Liver (tissue), 9 donors: ENCODE results near the gene NF2. TPM values are rescaled to one million over a fixed set of nuclear protein-coding genes. Genes with fewer than 3 reads are reported as not detected.

Source experiments
- DNase-seq: peaks from one replicate; pipeline ENCODE4 v3.0.0-alpha.2; 2017; ENCODE audit warnings: low spot score
- H3K27ac ChIP-seq, 2 donors: one replicate each; pipeline ENCODE4 v1.7.0; 2013; ENCODE audit warnings: inconsistent platforms in 2 of 2, low read length in 2 of 2, control low read depth in 1 of 2, low read depth in 1 of 2, mild to moderate bottlenecking in 1 of 2
- H3K27me3 ChIP-seq, 4 donors: one replicate each; pipeline versions ENCODE4 v1.6.1 to v1.7.0; 2013; ENCODE audit warnings: low read length in 3 of 4, inconsistent platforms in 1 of 4, mild to moderate bottlenecking in 1 of 4, moderate library complexity in 1 of 4; ENCODE audit not compliant: control insufficient read depth in 4 of 4, insufficient read depth in 4 of 4
- H3K36me3 ChIP-seq, 4 donors: one replicate each; pipeline versions ENCODE4 v1.6.1 to v1.7.0; 2013; ENCODE audit warnings: low read length in 3 of 4, mild to moderate bottlenecking in 3 of 4, low read depth in 1 of 4, moderate library complexity in 1 of 4; ENCODE audit not compliant: control insufficient read depth in 4 of 4, insufficient read depth in 3 of 4
- H3K4me1 ChIP-seq, 4 donors: one replicate each; pipeline versions ENCODE4 v1.6.1 to v1.7.0; 2013; ENCODE audit warnings: low read length in 3 of 4, mild to moderate bottlenecking in 3 of 4, moderate library complexity in 1 of 4; ENCODE audit not compliant: control insufficient read depth in 4 of 4, insufficient read depth in 4 of 4
- H3K4me3 ChIP-seq, 3 donors: one replicate each; pipeline versions ENCODE4 v1.6.1 to v1.7.0; 2013; ENCODE audit warnings: low read length in 3 of 3, control low read depth in 1 of 3, low read depth in 1 of 3, mild to moderate bottlenecking in 1 of 3
- H3K9ac ChIP-seq, 2 donors: one replicate each; pipeline ENCODE4 v1.7.0; 2013; ENCODE audit warnings: low read length in 2 of 2, mild to moderate bottlenecking in 2 of 2, moderate library complexity in 2 of 2, control low read depth in 1 of 2, low read depth in 1 of 2
- H3K9me3 ChIP-seq, 4 donors: one replicate each; pipeline versions ENCODE4 v1.6.1 to v1.7.0; 2013; ENCODE audit warnings: low read length in 3 of 4; ENCODE audit not compliant: control insufficient read depth in 4 of 4
- FOXA1 ChIP-seq: IDR thresholded peaks from 2 replicates; pipeline ENCODE4 v1.6.1; 2016; ENCODE audit warnings: antibody characterized with exemption
- FOXA2 ChIP-seq: IDR thresholded peaks from 2 replicates; pipeline ENCODE4 v1.6.1; 2016; ENCODE audit warnings: antibody characterized with exemption
- HNF4G ChIP-seq: IDR thresholded peaks from 2 replicates; pipeline ENCODE4 v1.6.1; 2016; ENCODE audit warnings: antibody characterized with exemption
- JUND ChIP-seq, 2 donors: IDR thresholded peaks; 2 replicates each; pipeline ENCODE4 v1.6.1; 2016; ENCODE audit warnings: antibody characterized with exemption in 2 of 2
- TAF1 ChIP-seq: conservative IDR thresholded peaks from 2 replicates; pipeline ENCODE4 v1.6.1; 2016; ENCODE audit warnings: antibody characterized with exemption, mild to moderate bottlenecking
- YY1 ChIP-seq: IDR thresholded peaks from 2 replicates; pipeline ENCODE4 v1.6.1; 2016; ENCODE audit warnings: antibody characterized with exemption, mild to moderate bottlenecking
- WGBS: extraction: QIAGEN DNeasy Blood & Tissue Kit; methylation state at CpG from one replicate; pipeline ENCODE4 v1.1.7; 2013; 5-methylcytosine and 5-hydroxymethylcytosine counted together
- polyA plus RNA-seq, 2 donors: library from polyadenylated mRNA; stranded (reverse) in 1 of 2; unstranded in 1 of 2; fragments of 200-250 nt in 1 of 2; fragments of >200 nt in 1 of 2; fragmentation: Nextera tagmentation in 1 of 2; extraction: Ambion mirVana in 1 of 2; gene quantifications; one replicate each; pipeline versions ENCODE4 v1.2.1 to v1.2.3, GENCODE V29; 2013 to 2015
- total RNA-seq, 2 donors: library from RNA; depleted of rRNA; stranded (reverse); fragments of >200 nt; gene quantifications; one replicate each; pipeline ENCODE4 v1.2.3, GENCODE V29; 2014
- TF ChIP-seq, protein P1 (sequence below): IDR thresholded peaks from 2 replicates; pipeline ENCODE4 v1.6.1; 2016; ENCODE audit warnings: antibody characterized with exemption
- TF ChIP-seq, protein P2 (sequence below): IDR thresholded peaks from 2 replicates; pipeline ENCODE4 v1.6.1; 2016; ENCODE audit warnings: antibody characterized with exemption, mild to moderate bottlenecking
- TF ChIP-seq, protein P3 (sequence below): IDR thresholded peaks from 2 replicates; pipeline ENCODE4 v1.6.1; 2016; ENCODE audit warnings: antibody characterized with exemption
- TF ChIP-seq, protein P4 (sequence below): fragments of 150-350 bp; IDR thresholded peaks from 2 replicates; pipeline ENCODE4 v1.5.1; 2017; ENCODE audit warnings: improper control_type of control experiment, low read depth, low read length; ENCODE audit not compliant: missing input control
- donor health status: healthy.
- donor health status: healthy.
- donor health status: healthy.
- donor health status: healthy.
- donor health status: healthy.

NF2 gene
- total and polyA plus RNA-seq, 4 donors = 6.2 to 25.2 (median 11.2) TPM

DNA sequence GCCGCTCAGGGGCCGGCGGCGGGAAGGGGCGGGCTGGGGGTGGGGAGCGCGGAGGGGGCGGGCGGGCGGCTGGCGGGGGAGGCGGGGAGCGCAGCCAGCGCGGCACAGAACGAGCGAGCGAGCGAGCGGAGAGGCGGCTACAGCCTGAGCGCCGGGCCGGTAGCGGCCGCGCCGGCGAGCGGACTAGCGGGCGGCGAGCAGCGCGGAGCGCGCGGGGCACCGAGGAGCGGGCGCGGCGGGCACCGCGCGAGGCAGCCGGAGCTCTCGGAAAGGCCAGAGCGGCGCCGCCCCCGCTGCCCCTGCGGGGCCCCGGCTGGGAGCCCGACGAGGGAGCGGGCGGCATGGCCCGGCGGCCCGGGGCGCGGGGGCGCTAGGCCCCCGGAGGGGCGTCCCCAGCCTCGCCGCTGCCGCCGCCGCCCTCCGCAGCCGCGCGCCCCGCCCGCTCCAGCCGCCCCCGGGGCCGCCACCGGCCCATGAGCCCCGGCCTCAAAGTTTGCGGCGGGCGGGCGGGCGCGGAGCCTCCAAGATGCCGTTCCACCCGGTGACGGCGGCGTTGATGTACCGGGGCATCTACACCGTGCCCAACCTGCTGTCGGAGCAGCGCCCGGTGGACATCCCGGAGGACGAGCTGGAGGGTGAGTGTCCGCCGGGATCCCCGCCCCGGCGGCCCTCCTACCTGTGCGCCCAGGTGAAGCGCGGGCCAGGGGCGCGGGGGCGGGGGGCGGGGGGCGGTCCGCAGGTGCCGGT, 116.6 kb downstream of the NF2 start, which contains the start of gene CABP7:
Gene CABP7 (plus strand): TSS at position 105 of the 747 bp plus-strand sequence. CDS start 422 bp downstream, at position 527.
- Histone ChIP-seq H3K9me3 (no peaks in the 10 kb centered on the region), H3K4me3 (peak within 1 kb of the TSS in 1 of 3 donors; percentile 38), H3K27ac (no peak within 1 kb of the TSS), H3K36me3 (no peaks in the 10 kb centered on the region), H3K27me3 (peaks cover 0 to 4% (median 2%) of the 10 kb centered on the region in 4 donors), H3K4me1 (peaks cover 0 to 8% (median 2%) of the 10 kb centered on the region in 4 donors), H3K9ac (no peak within 1 kb of the TSS)
- WGBS = 2% methylated on average over 115 of the region's 115 CpGs
- TF ChIP-seq, protein P1, sequence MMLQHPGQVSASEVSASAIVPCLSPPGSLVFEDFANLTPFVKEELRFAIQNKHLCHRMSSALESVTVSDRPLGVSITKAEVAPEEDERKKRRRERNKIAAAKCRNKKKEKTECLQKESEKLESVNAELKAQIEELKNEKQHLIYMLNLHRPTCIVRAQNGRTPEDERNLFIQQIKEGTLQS = no peak
- TF ChIP-seq FOXA1 (no peak), FOXA2 (no peak)
- no peak for DNase-seq

DNA sequence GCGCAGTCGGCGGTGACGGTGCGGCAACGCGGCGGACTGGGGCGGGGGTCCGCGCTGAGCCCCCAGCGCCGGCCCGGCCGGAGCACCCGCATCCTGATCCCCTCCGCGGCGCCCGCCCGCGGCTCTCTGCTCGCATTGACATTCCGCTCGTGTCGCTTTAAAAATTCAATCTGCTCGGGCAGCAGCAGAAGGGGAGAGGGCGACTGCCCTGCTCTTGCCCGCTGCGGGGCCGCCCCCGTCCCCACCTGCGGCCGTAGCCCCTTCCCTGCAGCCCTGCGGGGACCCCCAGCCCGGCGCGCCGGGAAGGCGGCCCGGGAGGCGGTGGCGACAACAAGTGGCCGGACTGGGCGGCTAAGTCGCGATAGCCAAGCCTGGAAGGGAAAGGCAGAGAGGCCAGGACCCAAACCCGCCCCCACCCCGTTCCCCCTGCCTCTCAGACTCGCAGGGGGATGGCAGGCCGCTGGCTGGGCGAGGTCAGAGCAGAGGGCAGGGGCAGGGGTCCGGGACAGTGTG, 117.4 kb downstream of the NF2 start:
- no peak for DNase-seq
- no peak overlapping the region for H3K27ac ChIP-seq
- peak overlapping the region in 1 of 3 donors; percentile 38 for H3K4me3 ChIP-seq
- no peaks in the 10 kb centered on the region for H3K9me3 ChIP-seq
- no peaks in the 10 kb centered on the region for H3K36me3 ChIP-seq
- H3K4me1 ChIP-seq = peaks cover 0 to 8% (median 2%) of the 10 kb centered on the region in 4 donors
- H3K27me3 ChIP-seq = peaks cover 0 to 4% (median 2%) of the 10 kb centered on the region in 4 donors
- WGBS = 8% methylated on average over 53 of the region's 53 CpGs
- TF ChIP-seq, protein P2, sequence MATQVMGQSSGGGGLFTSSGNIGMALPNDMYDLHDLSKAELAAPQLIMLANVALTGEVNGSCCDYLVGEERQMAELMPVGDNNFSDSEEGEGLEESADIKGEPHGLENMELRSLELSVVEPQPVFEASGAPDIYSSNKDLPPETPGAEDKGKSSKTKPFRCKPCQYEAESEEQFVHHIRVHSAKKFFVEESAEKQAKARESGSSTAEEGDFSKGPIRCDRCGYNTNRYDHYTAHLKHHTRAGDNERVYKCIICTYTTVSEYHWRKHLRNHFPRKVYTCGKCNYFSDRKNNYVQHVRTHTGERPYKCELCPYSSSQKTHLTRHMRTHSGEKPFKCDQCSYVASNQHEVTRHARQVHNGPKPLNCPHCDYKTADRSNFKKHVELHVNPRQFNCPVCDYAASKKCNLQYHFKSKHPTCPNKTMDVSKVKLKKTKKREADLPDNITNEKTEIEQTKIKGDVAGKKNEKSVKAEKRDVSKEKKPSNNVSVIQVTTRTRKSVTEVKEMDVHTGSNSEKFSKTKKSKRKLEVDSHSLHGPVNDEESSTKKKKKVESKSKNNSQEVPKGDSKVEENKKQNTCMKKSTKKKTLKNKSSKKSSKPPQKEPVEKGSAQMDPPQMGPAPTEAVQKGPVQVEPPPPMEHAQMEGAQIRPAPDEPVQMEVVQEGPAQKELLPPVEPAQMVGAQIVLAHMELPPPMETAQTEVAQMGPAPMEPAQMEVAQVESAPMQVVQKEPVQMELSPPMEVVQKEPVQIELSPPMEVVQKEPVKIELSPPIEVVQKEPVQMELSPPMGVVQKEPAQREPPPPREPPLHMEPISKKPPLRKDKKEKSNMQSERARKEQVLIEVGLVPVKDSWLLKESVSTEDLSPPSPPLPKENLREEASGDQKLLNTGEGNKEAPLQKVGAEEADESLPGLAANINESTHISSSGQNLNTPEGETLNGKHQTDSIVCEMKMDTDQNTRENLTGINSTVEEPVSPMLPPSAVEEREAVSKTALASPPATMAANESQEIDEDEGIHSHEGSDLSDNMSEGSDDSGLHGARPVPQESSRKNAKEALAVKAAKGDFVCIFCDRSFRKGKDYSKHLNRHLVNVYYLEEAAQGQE = no peak
- TF ChIP-seq JUND (IDR thresholded peaks at IDR 0.05) (no peak), FOXA1 (no peak), YY1 (no peak), FOXA2 (no peak), TAF1 (no peak), HNF4G (no peak)
- TF ChIP-seq, protein P3, sequence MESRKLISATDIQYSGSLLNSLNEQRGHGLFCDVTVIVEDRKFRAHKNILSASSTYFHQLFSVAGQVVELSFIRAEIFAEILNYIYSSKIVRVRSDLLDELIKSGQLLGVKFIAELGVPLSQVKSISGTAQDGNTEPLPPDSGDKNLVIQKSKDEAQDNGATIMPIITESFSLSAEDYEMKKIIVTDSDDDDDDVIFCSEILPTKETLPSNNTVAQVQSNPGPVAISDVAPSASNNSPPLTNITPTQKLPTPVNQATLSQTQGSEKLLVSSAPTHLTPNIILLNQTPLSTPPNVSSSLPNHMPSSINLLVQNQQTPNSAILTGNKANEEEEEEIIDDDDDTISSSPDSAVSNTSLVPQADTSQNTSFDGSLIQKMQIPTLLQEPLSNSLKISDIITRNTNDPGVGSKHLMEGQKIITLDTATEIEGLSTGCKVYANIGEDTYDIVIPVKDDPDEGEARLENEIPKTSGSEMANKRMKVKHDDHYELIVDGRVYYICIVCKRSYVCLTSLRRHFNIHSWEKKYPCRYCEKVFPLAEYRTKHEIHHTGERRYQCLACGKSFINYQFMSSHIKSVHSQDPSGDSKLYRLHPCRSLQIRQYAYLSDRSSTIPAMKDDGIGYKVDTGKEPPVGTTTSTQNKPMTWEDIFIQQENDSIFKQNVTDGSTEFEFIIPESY = no peak
- TF ChIP-seq, protein P1 = no peak
- TF ChIP-seq, protein P4, sequence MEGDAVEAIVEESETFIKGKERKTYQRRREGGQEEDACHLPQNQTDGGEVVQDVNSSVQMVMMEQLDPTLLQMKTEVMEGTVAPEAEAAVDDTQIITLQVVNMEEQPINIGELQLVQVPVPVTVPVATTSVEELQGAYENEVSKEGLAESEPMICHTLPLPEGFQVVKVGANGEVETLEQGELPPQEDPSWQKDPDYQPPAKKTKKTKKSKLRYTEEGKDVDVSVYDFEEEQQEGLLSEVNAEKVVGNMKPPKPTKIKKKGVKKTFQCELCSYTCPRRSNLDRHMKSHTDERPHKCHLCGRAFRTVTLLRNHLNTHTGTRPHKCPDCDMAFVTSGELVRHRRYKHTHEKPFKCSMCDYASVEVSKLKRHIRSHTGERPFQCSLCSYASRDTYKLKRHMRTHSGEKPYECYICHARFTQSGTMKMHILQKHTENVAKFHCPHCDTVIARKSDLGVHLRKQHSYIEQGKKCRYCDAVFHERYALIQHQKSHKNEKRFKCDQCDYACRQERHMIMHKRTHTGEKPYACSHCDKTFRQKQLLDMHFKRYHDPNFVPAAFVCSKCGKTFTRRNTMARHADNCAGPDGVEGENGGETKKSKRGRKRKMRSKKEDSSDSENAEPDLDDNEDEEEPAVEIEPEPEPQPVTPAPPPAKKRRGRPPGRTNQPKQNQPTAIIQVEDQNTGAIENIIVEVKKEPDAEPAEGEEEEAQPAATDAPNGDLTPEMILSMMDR = no peak
- no peak overlapping the region for H3K9ac ChIP-seq
